ENCODE measurements around the gene MMP20.
"Not testable (repeated sequence)": the region's sequence is repeated elsewhere in the genome, so short reads cannot be mapped to it uniquely, and the experiment has no call there.

MMP20 gene, protein sequence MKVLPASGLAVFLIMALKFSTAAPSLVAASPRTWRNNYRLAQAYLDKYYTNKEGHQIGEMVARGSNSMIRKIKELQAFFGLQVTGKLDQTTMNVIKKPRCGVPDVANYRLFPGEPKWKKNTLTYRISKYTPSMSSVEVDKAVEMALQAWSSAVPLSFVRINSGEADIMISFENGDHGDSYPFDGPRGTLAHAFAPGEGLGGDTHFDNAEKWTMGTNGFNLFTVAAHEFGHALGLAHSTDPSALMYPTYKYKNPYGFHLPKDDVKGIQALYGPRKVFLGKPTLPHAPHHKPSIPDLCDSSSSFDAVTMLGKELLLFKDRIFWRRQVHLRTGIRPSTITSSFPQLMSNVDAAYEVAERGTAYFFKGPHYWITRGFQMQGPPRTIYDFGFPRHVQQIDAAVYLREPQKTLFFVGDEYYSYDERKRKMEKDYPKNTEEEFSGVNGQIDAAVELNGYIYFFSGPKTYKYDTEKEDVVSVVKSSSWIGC

DNA sequence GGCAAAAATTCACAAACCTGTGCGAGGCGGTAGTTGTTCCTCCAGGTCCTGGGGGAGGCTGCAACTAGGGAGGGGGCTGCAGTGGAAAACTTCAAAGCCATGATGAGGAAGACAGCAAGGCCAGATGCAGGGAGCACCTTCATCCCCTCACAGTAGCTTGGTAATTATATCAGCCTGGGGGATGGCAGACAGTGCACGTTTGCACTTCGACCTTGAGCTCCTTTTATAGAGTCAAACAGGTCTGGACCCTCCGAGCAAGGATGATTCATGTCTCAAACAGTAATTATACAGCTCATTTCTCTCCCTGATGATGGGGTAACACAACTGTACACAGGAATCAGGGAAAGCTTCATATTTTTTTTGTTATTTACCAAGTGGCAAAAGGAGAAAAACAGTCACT lies at the start of gene MMP20:
MMP20 (minus strand) TSS at position 156 of the 400 bp plus-strand sequence; CDS start at position 143, 13 bp downstream.
- no peak for DNase-seq

DNA sequence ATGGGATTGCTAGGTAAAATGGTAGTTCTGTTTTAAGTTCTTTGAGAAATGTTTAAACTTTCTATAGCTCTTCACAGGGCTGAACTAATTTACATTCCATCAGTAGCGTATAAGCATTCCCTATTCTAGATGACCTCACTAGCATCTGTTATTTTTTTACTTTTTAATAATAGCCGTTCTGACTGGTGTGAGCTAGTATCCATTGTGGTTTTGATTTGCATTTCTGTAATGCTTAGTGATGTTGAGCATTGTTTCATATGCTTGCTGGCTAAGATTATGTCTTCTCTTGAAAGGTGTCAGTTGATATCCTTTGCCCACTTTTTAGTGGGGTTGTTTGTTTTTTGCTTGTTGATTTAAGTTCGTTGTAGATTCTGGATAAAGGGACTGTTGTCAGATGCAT lies 44.5 kb upstream of the MMP20 start:
- DNase-seq: no peak

DNA sequence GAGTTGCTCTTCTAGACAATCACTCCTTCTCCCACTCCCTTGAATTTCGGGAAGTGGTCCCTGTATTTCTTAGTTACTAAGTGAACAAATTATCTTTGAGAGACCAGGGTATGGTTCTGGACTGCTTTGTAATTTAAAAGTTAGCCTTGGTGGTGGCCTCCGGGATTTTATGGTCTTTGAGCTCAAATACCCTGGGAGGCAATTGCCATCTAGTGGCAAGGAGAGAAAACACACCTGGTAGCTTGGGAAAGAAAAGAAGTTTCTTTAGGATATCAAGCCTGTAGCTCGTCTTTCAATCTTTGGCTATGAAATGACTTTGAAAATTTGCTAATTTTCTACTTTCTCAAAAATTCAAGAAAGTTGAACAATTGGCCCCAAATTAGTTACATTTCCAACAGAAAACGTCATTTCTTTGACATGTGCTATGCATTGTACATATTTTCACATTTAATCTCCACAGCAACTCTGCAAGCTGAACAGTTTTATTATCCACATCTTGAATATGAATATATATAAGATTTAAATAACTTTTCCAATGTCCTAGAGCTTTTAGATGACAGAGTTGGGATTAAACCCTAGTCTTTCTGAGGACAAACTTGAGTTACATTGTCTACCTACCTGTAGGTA lies 41.3 kb upstream of the MMP20 start:
- no peak for DNase-seq

DNA sequence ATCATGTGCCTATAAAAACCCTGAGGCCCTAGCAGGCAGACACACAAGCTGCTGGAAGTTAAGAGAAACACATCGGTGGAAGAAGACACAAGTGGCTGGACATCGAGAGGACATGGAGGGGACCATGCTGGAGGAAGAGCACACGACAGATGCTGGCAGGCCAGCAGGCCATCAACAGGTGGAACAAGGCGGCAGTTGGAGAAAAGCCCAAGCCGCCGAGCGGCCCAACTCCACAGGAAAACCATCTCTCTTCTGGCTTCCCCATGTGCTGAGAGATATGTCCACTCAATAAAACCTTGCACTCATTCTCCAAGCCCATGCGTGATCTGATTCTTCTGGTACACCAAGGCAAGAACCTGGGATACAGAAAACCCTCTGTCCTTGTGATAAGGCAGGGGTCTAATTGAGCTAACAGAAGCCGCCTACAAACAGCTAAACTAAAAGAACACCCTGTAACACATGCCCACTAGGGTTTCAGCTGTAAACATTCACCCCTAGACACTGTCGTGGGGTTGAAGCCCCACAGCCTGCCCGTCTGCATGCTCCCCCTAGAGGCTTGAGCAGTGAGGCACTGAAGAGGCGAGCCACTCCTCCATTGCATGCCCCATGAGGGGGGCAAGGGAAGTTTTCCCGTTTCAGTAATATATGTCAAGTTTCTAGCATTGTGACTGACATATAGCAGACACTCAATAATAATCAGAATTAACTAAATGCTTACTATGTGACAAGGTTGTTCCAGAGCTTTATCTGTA lies 39.0 kb upstream of the MMP20 start:
- DNase-seq: no peak

DNA sequence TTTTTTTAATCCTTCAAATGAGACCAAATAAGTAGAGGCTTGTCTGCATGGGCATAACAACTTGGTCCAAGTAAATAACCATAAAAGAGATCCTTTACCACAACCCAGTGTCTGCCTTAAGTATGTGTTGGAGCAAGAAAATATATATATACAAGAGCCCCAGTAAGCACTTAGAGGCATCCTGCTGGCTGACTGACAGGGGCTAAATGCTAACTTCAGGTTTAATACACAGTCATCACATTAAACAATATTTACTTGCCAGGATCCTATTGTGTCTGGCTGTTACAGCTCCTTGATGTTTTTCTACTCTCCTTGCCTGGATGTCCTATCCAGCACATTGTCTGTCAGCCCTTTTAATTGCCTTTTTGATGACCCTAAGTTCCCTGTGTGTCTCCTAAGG lies 37.5 kb upstream of the MMP20 start:
- no peak for DNase-seq

DNA sequence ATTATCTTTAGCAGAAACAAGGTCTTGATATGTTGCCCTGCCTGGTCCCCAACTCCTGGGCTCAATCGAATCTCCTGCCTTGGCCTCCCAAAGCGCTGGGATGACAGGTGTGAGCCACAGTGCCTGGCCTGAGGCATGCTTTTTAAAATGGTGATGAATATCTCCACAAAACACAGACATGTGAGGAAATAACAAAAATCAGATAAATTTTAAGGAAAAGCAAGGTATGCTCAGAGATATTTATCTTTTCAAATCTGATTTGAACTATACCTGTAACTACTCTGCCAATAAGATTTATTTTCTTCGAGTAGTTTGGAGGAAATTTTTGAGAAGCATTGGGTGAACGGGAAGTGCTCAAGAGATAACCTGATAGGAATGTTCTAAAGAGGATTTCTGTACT lies 35.9 kb upstream of the MMP20 start:
- DNase-seq: no peak

DNA sequence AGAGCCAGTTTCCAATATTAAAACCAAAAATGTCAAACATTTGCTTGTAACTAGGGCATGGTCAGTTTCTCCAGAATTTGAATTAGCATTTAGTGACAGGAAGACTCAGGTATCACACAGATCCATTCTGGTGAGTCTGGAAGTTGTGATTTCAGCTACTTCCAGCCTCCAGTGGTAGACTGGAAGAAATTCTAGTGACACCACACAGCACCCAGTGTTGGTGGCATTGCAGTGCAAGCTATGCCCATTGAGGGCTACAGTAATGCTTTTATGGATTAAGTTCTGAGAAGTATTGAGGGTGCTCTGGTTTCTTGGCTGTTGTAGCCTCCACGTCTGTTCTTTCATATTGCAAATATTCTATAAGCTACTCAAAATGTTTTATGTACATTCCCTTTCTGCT lies 31.4 kb upstream of the MMP20 start:
- DNase-seq: no peak

DNA sequence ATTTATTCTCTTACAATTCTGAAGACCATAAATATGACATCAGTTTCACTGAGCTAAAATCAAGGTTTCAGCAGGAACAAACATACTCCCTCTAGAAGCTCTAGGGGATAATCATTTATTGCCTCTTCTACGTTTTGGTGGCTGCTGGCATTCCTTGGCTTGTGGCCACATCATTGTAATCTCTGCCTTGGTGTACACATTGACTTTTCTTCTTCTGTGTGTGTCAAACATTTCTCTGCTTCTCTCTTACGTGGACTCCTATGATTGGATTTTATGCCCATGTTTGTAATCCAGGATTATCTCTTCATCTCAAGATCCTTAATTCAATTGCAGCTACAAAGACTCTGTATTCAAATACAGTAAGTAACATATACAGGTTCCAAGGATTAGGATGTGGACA lies 30.4 kb upstream of the MMP20 start:
- DNase-seq: no peak

DNA sequence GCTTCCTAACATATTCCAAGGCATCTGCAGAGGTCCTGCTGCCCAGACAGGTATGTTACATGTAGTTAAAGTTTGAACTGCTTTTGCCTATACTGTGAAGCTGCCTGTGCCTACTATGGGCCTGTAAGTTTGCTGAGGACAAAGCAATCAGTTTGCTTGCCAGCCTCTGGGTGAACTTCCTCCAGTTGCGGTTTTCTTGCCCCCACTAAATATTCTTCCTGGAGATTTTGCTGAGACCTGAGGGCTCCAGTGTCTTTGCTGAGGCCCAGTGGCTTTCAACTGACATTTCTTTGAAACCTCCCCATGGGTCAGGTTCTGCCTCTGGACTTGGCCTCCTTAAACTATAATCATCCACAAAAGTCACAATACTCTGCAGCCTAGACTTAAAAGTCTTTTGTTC lies 29.6 kb upstream of the MMP20 start:
- DNase-seq: no peak

DNA sequence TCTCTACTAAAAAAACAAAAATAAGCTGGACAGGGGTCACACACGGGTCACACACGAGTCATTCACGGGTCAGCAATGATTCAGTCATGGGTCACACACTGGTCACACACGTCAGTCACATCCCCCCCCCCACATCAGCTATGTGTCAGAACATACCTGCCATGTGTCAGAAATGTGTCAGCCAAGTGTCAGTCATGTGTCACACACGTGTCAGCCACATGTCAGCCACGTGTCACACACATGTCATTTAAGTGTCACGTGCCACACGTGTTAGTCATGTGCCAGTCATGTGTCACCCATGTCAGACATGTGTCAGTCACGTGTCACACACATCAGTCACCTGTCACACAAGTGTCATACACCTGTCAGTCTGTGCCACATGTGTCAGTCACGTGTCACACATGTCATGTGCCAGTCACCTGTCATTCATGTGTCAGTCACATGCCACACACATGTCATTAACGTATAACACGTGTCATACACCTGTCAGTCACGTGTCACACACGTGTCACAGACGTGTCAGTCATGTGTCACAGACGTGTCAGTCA lies 28.7 kb upstream of the MMP20 start:
- no peak for DNase-seq

DNA sequence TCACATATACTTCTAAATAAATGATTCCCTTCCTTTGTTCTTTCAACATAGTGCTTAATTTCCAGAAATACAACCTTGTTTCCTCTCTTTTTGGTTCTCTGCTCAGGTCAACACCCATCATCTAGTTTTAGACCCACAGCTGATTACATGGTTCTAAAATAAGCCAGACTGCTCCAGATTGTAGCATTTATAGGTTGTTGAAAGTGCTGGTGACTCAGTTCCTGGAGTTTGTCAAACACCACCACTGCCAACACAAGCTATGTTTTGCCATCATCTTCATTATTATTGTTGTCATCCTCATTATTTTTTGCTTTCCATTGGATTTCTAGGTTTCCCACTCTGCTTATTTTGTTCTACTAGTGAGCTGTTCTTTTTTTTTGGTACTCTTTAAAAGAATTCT lies 22.3 kb upstream of the MMP20 start:
- no peak for DNase-seq

DNA sequence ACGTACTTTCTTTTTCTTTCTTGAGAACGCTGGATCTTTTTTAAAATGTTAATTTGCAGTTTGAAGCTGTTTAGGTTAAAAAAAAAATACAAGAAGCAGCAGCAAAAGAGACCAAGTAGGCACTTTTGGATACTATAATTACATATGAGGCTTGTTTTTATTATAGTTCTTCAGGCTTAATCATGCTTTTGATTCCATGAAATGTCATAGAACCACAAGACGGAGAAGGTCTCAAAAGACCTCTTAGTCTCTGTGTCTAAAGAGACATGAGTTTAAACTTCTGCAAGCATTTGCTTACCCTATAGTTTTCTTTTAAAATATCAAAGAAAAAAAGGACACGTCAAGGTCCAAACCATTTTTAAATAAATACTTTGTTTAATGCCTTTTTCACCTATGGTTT lies 18.8 kb upstream of the MMP20 start:
- DNase-seq: no peak

DNA sequence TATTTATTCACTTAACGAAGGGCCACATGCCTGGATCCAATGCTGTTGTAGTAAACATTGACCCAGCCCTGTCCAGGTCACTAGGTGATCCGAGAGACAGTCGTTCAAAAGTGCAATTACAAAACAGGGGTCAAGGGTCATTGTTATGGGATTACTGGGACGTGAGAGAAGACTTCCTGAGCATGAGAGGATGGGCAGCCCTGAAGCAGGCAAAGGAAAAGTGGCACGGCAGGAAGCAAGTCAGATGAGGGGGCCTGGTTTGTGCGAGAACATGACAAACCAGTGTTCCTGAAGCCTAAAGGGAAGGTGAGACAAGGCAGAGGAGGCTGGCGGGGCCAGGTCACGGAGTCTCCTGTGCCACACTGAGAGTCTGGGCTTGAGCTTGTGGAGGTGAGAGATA lies 15.8 kb upstream of the MMP20 start:
- no peak for DNase-seq

DNA sequence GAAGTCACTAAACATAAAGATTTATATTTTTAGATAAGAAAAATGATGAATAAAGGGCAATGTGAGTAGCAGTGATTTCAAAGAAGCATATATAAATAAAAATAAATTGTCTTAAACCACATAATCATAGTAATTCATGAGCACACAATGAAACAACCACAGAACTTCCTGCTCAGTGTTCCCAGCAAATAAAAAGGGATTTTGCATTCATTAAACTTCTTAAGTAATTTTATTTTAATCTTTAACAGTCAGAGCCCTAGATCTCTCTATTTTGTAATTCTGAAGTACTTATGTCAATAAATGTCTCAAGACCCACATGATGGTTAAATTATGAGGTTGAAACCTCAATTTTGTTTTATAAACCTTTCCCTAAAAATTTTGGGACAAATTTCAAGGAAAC lies 14.5 kb upstream of the MMP20 start:
- no peak for DNase-seq

DNA sequence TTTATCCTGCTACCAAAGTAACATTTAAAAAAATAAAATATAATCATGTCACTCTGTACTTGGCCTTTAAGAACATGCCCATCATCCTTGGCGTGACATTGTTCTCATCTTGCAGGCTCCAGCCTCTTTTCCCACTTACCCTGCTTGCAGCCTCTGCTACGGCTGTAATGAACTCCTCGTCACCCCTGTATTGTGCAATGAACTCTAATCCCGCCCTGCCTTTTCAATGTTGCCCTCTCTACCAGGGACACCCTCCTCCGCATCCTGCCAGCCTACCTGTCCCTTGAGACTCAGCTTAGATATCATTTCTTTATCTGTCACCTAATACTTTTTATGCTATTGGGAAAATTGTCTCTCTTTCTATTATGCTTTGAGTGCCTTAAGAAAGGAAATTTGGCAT lies 12.6 kb upstream of the MMP20 start:
- DNase-seq: no peak

DNA sequence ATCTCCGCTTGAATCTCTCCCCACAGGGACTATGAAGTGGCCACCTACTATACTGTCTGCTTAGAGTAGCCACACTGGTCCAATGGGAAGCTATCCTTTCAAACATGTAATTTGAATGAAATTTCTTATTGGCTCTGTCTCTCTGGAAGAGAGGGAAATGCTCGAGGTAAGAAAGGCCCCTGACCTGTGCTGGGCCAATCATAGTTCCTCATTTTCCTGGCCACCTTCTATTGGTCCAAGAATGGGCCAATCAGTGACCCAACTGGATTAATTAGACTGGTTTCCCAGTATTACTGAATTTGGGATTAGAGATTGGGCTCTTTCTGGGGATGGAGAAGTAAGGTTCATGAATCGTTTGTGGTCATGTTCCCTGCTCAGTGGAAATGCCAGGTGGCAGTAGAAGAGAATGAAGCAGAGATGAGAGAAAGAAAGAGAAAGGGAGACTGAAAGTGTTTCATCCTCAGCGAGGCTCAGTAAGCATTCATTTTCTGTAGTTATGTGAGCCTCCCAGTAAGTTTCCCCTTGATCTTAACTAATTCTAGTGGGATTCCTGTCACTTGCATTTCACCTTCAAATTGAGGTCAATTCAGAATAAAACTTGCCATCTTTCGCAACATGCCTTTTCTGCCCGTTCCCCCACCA lies 8.4 kb upstream of the MMP20 start:
- no peak for DNase-seq

DNA sequence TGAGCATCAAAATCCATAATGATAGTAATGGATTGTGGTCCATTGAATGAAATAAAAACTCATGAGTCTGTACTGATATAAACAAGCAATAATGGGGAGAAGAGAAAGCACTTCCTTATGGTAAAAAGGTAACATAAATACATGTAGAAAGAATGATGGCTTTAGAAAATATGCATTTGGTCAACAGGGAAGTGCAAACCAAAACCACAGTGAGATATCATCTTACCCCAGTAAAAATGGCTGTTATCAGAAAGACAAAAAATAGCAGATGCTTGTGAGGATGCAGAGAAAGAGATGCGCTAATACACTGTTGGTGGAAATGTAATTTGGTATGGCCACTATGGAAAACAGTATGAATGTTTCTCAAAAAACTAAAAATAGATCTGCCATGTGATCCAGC lies 6.9 kb upstream of the MMP20 start:
- no peak for DNase-seq

DNA sequence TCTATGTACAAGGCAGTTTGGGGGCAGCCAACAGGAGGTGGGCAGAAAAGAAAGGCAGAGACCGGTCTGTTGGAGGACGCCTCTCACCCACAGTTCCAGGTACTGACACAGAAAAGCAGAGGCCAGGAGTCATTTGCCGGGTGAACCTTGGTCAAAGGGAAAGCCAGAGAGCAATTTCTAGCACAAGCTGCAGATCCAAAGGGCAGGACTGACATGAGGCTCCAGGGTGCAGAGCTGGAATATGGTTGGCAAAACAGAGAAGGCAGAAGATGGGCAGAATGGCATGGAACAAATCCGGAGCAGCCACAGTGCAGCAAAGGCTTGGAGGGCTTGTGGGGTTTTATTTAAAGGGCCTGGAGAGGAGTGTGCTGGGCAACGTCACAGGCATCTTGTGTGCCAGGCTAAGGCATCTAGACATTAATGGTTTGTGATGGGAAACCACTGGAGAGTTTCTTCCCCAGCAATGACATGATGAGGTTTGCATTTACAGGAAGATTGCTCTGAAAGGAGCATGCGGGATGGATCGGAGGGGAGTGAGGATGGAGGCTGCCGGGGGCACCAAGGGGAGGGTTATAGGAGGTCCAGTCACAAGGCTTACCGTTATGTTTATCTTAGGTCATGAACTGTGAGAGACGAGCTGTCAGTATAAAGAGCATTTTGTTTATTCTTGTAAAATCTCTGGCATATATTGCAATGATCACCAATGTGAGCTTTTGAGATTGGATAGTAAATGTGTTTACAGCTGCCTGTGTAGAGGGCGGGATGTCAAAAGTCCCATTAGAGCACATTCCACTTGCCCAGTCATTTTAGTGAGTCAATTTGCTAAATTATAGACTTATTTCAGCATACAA lies 5.7 kb upstream of the MMP20 start:
- DNase-seq: no peak

DNA sequence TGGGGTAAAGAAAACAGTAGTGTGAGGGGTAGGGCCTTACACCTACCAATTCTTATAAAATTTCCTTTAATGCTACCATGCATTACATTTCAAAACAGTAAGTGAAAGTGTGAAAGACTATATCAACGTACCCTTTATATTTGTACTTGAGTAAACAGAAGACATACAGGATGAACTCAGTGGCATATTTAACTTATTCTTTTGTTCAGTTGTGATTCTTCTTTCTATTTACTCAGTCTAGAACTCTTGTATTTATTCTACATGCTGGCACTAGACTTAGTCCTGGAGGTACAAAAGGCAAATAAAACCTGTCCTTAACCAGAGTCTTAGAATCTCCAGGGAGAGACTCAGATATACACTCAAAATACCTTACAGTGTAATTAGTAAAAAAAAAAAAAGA lies 4.8 kb upstream of the MMP20 start:
- not testable (repeated sequence) for DNase-seq

DNA sequence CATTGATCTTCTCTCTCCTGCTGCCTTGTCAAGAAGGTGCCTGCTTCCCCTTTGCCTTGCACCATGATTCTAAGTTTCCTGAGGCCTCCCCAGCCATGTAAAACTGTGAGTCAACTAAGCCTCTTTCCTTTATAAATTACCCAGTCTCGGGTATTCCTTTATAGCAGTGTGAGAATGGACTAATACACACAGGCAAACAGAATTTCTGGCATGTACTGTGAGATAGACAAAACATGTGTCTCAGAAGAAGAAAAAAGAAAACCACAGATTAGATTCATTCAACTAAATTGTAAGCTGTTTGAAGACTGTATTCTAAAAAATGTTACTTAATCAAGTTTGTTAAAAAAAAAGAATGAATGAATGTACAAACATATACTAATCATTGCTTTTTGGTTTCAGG lies 1.5 kb upstream of the MMP20 start:
- DNase-seq: no peak

DNA sequence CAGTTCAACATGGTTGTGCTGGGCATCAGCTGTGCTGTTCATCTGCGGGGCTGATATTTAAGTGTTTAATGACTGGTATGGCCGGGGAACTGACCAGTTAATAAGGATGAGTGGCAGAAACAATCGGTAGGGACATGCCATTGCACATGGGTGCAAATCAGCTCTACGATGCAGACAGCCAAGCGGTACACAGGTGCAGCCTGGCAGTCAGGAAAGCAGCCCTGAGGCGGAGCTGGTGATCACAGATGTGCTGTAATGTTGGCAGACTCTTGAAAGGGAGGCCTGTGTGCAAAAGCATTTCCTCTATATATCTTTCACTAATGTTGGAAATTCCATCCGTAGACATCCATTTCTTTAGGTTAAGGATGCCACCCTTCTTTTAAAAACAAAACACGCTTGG lies 1.1 kb downstream of the MMP20 start:
- no peak for DNase-seq

DNA sequence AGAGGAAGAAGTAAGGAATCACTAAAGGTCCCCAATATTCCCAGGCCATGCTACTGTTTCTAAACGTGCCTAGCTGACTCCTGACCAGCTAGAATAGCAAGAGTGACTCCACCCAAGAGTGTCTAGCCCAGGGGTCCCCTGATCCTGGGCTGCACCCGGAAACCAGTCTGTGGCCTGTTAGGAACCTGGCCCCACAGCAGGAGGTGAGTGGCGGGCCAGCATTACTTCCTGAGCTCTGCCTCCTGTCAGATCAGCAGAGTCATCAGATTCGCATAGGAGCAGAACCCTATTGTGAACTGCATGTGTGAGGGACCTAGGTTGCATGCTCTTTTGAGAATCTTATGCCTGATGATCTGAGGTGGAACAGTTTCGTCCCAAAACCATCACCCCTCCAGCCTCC lies 2.0 kb downstream of the MMP20 start:
- DNase-seq: no peak

All from cortex of kidney (tissue), 1 donor.